GM19467 (cell line): ENCODE results near the gene ACSL4.
"Not testable (repeated sequence)": the region's sequence is repeated elsewhere in the genome, so short reads cannot be mapped to it uniquely, and the experiment has no call there.

Experiments
- ATAC-seq: cut with Tn5 transposase; IDR thresholded peaks from one replicate; pipeline ENCODE4 v1.9.1; 2021; ENCODE audit warnings: mild to moderate bottlenecking, moderate library complexity; ENCODE audit not compliant: unreplicated experiment

ACSL4 gene

GRCh38 chrX:109679820-109680219 lies 53.2 kb downstream of the ACSL4 start:
- ATAC-seq = no peak

- ATAC-seq = no peak
These were observed 60.8 kb downstream of the ACSL4 start for GRCh38 chrX:109672239-109672638.

DNA sequence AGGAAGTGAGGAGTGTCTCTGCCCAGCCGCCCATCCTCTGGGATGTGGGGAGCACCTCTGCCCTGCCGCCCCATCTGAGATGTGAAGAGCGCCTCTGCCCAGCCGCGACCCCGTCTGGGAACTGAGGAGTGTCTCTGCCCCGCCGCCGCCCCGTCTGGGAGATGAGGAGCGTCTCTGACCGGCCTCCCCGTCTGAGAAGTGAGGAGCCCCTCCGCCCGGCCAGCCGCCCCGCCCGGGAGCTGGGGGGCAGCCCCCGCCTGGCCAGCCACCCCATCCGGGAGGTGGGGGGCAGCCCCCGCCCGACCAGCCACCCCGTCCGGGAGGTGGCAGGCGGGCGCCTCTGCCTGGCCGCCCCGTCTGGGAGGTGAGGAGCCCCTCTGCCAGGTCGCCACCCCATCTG lies 61.9 kb downstream of the ACSL4 start:
- not testable (repeated sequence) for ATAC-seq

DNA sequence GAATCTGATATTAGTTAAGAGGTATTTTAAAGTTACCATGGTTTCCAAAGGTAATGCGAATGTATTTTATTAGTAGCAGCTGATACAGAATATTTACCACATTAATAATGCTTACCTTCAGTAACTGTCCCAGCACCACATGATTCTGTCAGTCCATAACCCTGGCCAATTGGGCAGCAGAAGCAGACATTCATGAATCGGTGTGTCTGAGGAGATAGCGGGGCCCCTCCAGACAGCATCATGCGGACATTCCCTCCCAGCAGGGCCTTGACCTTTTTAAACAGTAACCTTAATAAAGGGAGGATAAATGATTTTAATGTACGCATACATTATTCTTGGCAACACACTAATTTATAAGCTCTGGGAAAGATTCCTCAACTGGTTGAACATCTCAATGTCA lies 65.1 kb downstream of the ACSL4 start:
- ATAC-seq = no peak

DNA sequence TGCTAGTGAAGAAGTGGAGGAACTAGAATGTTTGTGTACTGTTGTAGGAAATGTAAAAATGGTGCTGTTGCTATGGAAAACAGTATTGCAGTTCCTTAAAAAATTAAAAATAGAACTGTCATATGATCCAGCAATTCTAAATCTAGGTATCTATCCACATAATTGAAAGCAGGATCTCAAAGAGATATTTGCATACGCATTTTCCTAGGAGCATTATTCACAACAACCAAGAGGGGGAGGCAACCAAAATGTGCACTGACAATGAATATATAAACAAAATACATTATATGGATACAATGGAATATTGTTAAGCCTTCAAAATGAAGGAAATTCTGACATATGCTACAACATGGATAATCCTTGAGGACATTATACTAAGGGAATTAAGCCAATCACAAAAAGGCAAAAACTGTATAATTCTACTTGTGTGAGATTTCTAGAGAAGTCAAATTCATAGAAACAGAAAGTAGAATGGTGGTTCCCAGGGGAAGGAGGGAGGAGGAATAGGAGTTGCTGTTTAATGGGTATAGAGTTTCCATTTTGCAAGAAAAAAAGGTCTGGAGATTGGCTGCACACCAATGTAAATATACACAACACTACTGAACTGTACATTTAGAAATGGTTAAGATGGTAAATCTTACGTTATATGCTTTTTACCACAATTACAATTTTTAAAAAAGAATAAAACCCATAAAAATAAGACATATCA lies 72.5 kb downstream of the ACSL4 start:
- ATAC-seq = no peak

DNA sequence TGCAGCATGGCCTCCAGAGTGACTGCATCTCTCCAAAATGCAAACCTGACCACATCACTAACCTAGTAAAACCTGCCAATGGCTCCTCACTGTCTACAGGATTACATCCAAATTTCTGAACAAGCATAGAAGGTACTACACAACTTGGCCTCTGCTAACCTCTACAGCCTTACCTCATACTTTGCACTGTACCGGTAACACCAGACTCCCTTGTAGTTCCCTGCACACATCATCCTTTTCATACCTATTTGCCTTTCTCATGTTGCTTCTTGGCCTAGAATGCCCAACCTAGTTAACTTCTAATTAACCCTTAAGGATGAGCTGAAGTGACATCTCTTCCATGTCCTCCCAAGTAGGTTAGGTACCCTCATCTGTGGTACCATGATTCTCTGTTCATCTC lies 74.7 kb downstream of the ACSL4 start:
- no peak for ATAC-seq

DNA sequence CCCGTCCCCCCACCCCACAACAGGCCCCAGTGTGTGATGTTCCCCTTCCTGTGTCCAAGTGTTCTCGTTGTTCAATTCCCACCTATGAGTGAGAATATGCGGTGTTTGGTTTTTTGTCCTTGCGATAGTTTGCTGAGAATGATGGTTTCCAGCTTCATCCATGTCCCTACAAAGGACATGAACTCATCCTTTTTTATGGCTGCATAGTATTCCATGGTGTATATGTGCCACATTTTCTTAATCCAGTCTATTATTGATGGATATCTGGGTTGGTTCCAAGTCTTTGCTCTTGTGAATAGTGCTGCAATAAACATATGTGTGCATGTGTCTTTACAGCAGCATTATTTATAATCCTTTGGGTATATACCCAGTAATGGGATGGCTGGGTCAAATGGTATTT lies 75.7 kb downstream of the ACSL4 start:
- ATAC-seq = not testable (repeated sequence)

GRCh38 chrX:109656774-109657173 lies 76.3 kb downstream of the ACSL4 start:
- no peak for ATAC-seq

GRCh38 chrX:109655502-109656201 lies 77.4 kb downstream of the ACSL4 start:
- no peak for ATAC-seq

DNA sequence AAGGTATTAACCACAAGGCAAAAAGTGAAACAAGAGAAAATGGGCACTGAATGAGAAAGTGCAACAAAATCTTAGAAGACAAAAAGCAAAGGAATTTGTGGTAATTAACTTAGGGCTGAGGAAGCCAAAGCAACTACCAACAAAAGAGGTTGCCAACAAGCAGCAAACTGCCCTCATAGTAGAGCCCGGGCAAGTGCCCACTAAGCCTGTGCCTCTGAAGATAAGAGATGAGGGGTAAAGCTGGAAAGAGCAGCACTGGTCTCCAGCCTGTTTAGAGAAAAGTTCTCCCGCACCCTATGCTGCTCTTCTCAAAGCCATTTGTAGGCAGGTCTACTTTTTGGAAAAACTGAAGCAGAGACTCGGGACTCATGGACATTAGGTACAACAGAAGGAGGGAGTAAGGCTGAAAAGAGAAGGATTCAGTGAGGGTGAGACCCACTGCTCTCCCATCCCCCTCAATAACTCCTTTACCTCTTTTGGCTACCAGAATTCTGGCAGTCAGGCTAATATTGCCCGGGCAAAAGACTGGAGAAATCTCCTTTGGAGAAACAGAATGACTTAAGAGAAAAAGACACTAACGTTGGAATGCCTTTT lies 78.4 kb downstream of the ACSL4 start:
- no peak for ATAC-seq

GRCh38 chrX:109644671-109645070 lies 88.4 kb downstream of the ACSL4 start:
- ATAC-seq = not testable (repeated sequence)

GRCh38 chrX:109643687-109644086 lies 89.4 kb downstream of the ACSL4 start:
- ATAC-seq = no peak

GRCh38 chrX:109638158-109638557 lies 94.9 kb downstream of the ACSL4 start:
- ATAC-seq = no peak

DNA sequence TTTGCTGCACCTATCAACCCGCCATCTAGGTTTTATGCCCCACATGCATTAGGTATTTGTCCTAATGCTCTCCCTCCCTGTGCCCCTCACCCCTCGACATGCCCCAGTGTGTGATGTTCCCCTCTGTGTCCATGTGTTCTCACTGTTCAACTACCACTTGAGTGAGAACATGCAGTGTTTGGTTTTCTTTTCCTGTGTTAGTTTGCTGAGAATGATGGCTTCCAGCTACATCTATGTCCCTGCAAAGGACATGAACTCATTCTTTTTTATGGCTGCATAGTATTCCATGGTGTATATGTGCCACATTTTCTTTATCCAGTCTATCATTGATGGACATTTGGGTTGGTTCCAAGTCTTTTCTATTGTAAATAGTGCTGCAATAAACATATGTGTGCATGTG lies 95.6 kb downstream of the ACSL4 start:
- ATAC-seq = not testable (repeated sequence)

DNA sequence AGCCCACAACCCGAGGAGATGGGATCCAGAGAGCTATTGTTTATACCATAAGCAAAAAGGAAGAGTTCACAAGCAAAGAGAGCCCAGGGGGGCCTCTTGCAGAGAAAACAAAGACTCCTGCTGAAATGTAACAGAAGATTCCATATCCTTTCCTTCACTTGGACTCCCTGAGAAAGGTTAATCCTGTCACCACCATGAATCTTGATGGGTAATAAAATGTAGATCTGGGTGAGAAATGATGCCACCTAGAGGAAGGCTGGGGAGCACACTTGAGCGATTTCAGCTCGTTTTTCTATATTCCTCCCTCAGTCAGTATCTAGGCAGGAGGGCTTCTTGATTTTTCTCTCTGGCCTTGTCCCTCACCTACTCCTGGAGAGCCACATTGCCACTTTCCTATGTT lies 97.9 kb downstream of the ACSL4 start:
- ATAC-seq = no peak

GRCh38 chrX:109632906-109633504 lies 100.1 kb downstream of the ACSL4 start:
- no peak for ATAC-seq

- no peak for ATAC-seq
These were observed 103.7 kb downstream of the ACSL4 start for GRCh38 chrX:109629310-109629709.

DNA sequence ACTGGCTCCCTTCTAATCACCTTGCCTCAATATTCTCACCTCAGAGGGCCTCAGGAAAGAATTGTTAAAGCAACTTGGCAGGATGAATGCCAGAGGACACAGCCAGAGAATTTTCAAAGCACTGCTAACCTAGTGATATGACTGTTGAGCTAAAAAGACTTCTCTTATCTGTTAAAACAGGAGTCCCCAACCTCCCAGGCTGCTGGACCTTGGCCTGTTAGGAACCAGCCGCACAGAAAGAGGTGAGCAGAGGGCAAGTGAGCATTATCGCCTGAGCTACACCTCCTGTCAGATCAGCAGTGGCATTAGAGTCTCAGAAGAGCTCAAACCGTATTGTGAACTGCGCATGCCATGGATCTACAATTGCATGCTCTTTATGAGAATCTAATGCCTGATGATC lies 106.4 kb downstream of the ACSL4 start:
- ATAC-seq = no peak

DNA sequence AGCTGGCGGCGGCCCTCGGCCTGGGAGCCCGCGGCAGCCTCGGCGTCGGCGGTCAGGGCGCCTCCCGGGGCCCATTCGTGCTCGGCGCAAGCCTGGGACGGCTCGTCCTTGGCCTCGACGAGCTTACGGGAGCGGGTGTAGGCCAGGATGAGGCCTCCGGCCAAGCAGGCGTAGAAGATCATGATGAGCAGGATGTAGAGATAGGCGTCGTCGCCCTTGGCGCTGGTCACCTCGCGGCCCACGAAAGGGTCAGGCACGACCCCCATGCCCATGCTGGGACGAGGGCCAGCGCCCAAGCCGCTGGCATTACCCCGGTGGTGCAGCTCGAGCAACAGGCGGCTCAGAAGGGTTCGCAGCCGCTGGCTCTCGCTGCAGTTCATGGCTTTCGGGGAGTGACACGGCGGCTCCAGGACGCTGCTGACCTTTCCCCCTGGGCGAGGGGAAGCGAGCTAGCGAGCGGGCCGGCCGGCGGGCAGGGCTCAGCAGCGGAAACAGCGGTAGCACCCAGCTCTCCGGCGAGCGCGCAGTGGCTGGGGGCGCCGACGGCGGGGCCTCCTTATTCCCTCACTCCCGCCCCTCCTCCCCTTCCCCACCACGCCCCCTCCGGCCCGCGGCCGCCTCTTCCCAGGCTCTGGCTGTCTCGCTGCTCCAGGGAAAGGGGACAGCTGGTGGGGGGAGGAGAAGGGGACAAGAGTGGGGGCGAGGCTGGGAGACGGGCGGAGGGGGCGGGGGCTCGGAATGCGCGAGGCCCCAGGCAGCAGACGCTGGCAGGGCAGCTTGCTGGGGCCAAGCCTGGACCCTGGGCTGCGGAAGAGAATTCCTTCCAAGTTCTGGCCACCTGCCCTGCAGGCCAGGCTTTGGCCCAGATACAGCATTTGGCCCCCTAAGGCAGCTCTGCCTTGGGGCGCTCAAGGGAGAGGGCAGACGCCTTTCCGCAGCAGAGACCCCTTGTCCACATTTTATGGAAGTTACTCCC lies 108.1 kb downstream of the ACSL4 start, which contains the start of gene KCNE5:
Gene KCNE5, minus strand, starts transcription at position 532 of the 976 bp plus-strand sequence. Its CDS starts 152 bp downstream, at position 380.
- ATAC-seq = no peak

DNA sequence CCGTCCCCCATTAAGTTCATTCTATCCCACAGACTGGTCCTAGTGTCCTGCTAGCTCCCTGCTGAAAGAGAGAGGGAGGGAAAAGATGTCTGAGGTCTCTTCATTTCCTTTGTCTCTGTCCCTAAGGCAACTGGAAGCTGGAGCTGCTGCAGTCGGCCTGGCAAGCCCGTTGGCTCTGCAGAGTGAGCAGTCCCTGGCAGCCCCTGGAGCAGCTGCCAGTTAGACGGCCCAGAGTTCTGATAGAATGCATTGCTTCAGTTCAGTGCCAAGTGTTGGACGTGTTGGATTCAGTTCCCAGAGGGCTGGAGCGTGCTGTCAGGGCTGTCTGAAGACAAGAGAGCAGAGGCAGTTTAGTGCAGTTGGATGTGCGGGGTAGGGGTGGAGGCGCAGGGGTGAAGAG lies 109.1 kb downstream of the ACSL4 start:
- ATAC-seq = no peak
